Naive thymus-derived CD4-positive, alpha-beta T cell (primary cell): Measurements from ENCODE around the gene ADGRB3. TPM values are rescaled to one million over a fixed set of nuclear protein-coding genes. Genes with fewer than 3 reads are reported as not detected.

Source experiments
- ATAC-seq: fragments of 150-1000 bp; cut with Tn5 transposase; 2 replicates; pipeline ENCODE4 v1.10.0; 2021; ENCODE audit warnings: mild to moderate bottlenecking, moderate library complexity
- CTCF ChIA-PET: fragments of 350-600 bp; sonication (Branson Sonifier 250); formaldehyde crosslinking; loops from one replicate; lab custom pipeline; 2021; ENCODE audit warnings: antibody characterized with exemption; lab: Charles Lee
- POLR2A ChIA-PET: fragments of 350-600 bp; sonication (Branson Sonifier 250); formaldehyde crosslinking; loops from one replicate; lab custom pipeline; 2021; ENCODE audit warnings: antibody characterized with exemption, inconsistent platforms; lab: Charles Lee
- DNase-seq, 9 donors: peaks; one replicate each; pipeline versions ENCODE4 v3.0.0 to v3.0.0-alpha.2; 2020 to 2022; ENCODE audit warnings: mixed read lengths in 1 of 9
- H3K27ac ChIP-seq: one replicate; pipeline ENCODE4 v1.7.0; 2013; ENCODE audit warnings: mild to moderate bottlenecking, low read depth, low read length, moderate library complexity
- H3K27me3 ChIP-seq, 2 donors: one replicate each; pipeline ENCODE4 v1.7.0; 2013; ENCODE audit warnings: low read length in 2 of 2, mild to moderate bottlenecking in 2 of 2, moderate library complexity in 2 of 2; ENCODE audit not compliant: control insufficient read depth in 2 of 2, insufficient read depth in 2 of 2
- H3K36me3 ChIP-seq, 3 experiments: 1 replicate in 2 of 3; 2 replicates in 1 of 3; pipeline ENCODE4 v1.7.0; 2013; ENCODE audit warnings: low read length in 3 of 3, mild to moderate bottlenecking in 3 of 3, moderate library complexity in 1 of 3; ENCODE audit not compliant: insufficient read depth in 3 of 3, control insufficient read depth in 2 of 3
- H3K4me1 ChIP-seq, 2 donors: one replicate each; pipeline ENCODE4 v1.7.0; 2013; ENCODE audit warnings: low read length in 2 of 2, mild to moderate bottlenecking in 2 of 2, moderate library complexity in 1 of 2; ENCODE audit not compliant: control insufficient read depth in 2 of 2, insufficient read depth in 2 of 2
- H3K4me3 ChIP-seq: 2 replicates; pipeline ENCODE4 v1.7.0; 2013; ENCODE audit warnings: mild to moderate bottlenecking, low read length
- H3K9me3 ChIP-seq, 3 experiments: 1 replicate in 2 of 3; 2 replicates in 1 of 3; pipeline ENCODE4 v1.7.0; 2013; ENCODE audit warnings: low read length in 3 of 3; ENCODE audit not compliant: control insufficient read depth in 2 of 3
- H3K27ac Mint-ChIP-seq, 9 donors: one replicate each; pipeline ENCODE4 v1.8.0; 2020 to 2022; ENCODE audit warnings: mixed read lengths in 9 of 9, mild to moderate bottlenecking in 8 of 9, moderate library complexity in 5 of 9, inconsistent platforms in 2 of 9
- H3K27me3 Mint-ChIP-seq, 5 donors: one replicate each; pipeline ENCODE4 v1.8.0; 2021 to 2022; ENCODE audit warnings: mixed read lengths in 5 of 5, mild to moderate bottlenecking in 1 of 5
- H3K36me3 Mint-ChIP-seq, 5 donors: one replicate each; pipeline ENCODE4 v1.8.0; 2020 to 2022; ENCODE audit warnings: mixed read lengths in 5 of 5, mild to moderate bottlenecking in 3 of 5, inconsistent platforms in 1 of 5
- H3K4me1 Mint-ChIP-seq, 7 donors: one replicate each; pipeline ENCODE4 v1.8.0; 2020 to 2022; ENCODE audit warnings: mixed read lengths in 7 of 7, mild to moderate bottlenecking in 3 of 7, inconsistent platforms in 1 of 7
- H3K4me3 Mint-ChIP-seq, 10 donors: one replicate each; pipeline ENCODE4 v1.8.0; 2020 to 2022; ENCODE audit warnings: mild to moderate bottlenecking in 10 of 10, mixed read lengths in 10 of 10, moderate library complexity in 6 of 10, inconsistent platforms in 2 of 10
- H3K9me3 Mint-ChIP-seq, 11 donors: one replicate each; pipeline ENCODE4 v1.8.0; 2020 to 2022; ENCODE audit warnings: mixed read lengths in 11 of 11, mild to moderate bottlenecking in 4 of 11, inconsistent platforms in 1 of 11, moderate library complexity in 1 of 11
- intact Hi-C, 2 donors: fragments of 100-400 bp; cut with micrococcal nuclease; formaldehyde crosslinking; loops; one replicate each; pipeline ENCODE4 v1.15.1; 2023
- polyA plus RNA-seq, 2 donors: library from polyadenylated mRNA; unstranded; fragments of 300-500 nt; fragmentation: Illumina TruSeq; gene quantifications; one replicate each; pipeline ENCODE4 v1.2.3, GENCODE V29; 2021
- total RNA-seq, 6 experiments: library from RNA in 5 of 6; stranded (reverse) in 5 of 6; gene quantifications; 1 replicate in 5 of 6; 2 replicates in 1 of 6; pipeline ENCODE4 v1.2.3 and lab custom pipeline; 2021 to 2026

The ADGRB3 gene
- total and polyA plus RNA-seq, 7 experiments from 2014 or later, result not detected

GRCh38 chr6:69090132-69090531, 455.1 kb downstream of the ADGRB3 start:
- no peaks in the 10 kb centered on the region for H3K4me1 Mint-ChIP-seq
- Histone ChIP-seq H3K27ac (no peak overlapping the region), H3K36me3 (no peaks in the 10 kb centered on the region), H3K4me3 (no peak overlapping the region), H3K4me1 (no peaks in the 10 kb centered on the region), H3K9me3 (no peaks in the 10 kb centered on the region), H3K27me3 (no peaks in the 10 kb centered on the region)
- no peaks in the 10 kb centered on the region for H3K36me3 Mint-ChIP-seq
- H3K27me3 Mint-ChIP-seq, result no peaks in the 10 kb centered on the region
- ATAC-seq (no peak), DNase-seq (no peak)
- H3K9me3 Mint-ChIP-seq, result peaks cover 0 to 14% (median 0%) of the 10 kb centered on the region in 11 donors
- H3K27ac Mint-ChIP-seq, result no peak overlapping the region
- CTCF ChIA-PET, result no interaction called here
- POLR2A ChIA-PET, result no interaction called here
- H3K4me3 Mint-ChIP-seq, result no peak overlapping the region
- intact Hi-C loops, result no loop called here

DNA sequence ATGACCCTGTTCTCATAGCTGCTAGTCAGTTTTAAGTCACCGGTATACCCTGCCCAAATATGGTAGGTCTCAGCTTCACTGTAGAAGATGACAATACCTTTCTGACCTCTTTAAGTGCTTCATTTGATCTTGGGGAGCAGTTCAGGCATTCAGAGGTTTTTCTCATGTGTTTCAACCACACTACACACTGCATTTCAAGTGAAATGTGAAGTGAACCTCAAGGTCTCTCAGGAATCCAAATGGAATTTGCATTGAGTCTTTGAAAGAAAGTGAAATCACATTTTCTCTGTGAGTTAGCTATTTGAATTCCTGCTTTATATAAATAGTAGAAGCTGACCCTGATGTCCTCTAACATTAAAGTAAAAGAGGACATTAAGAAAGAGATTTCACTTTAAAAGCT, 461.6 kb downstream of the ADGRB3 start:
- ChIA-PET POLR2A (no interaction called here), CTCF (no interaction called here)
- H3K27ac Mint-ChIP-seq, result no peak overlapping the region
- Histone ChIP-seq H3K4me1 (no peaks in the 10 kb centered on the region), H3K9me3 (no peaks in the 10 kb centered on the region), H3K27ac (no peak overlapping the region), H3K4me3 (no peak overlapping the region), H3K36me3 (no peaks in the 10 kb centered on the region), H3K27me3 (no peaks in the 10 kb centered on the region)
- ATAC-seq (no peak), DNase-seq (no peak)
- intact Hi-C loops, result no loop called here
- H3K36me3 Mint-ChIP-seq, result no peaks in the 10 kb centered on the region
- peaks cover 0 to 10% (median 0%) of the 10 kb centered on the region in 11 donors for H3K9me3 Mint-ChIP-seq
- H3K4me3 Mint-ChIP-seq, result no peak overlapping the region
- H3K27me3 Mint-ChIP-seq, result no peaks in the 10 kb centered on the region
- no peaks in the 10 kb centered on the region for H3K4me1 Mint-ChIP-seq

GRCh38 chr6:69097948-69098347, 462.9 kb downstream of the ADGRB3 start:
- ChIA-PET CTCF (no interaction called here), POLR2A (no interaction called here)
- DNase-seq, result no peak
- no peaks in the 10 kb centered on the region for H3K4me1 Mint-ChIP-seq
- peaks cover 0 to 9% (median 0%) of the 10 kb centered on the region in 11 donors for H3K9me3 Mint-ChIP-seq
- Histone ChIP-seq H3K36me3 (no peaks in the 10 kb centered on the region), H3K9me3 (no peaks in the 10 kb centered on the region), H3K27me3 (no peaks in the 10 kb centered on the region), H3K4me3 (no peak overlapping the region), H3K27ac (no peak overlapping the region), H3K4me1 (no peaks in the 10 kb centered on the region)
- H3K36me3 Mint-ChIP-seq, result no peaks in the 10 kb centered on the region
- H3K27ac Mint-ChIP-seq, result no peak overlapping the region
- no peaks in the 10 kb centered on the region for H3K27me3 Mint-ChIP-seq
- no peak overlapping the region for H3K4me3 Mint-ChIP-seq
- intact Hi-C loops, result no loop called here
- no peak for ATAC-seq

- no peaks in the 10 kb centered on the region for H3K36me3 Mint-ChIP-seq
- H3K27me3 Mint-ChIP-seq, result no peaks in the 10 kb centered on the region
- ChIA-PET POLR2A (no interaction called here), CTCF (no interaction called here)
- no peak for ATAC-seq
- H3K4me3 Mint-ChIP-seq, result no peak overlapping the region
- no peak overlapping the region for H3K27ac Mint-ChIP-seq
- H3K9me3 Mint-ChIP-seq, result peaks cover 0 to 3% (median 0%) of the 10 kb centered on the region in 11 donors
- H3K4me1 Mint-ChIP-seq, result no peaks in the 10 kb centered on the region
- H3K27ac ChIP-seq, result no peak overlapping the region
- no peak overlapping the region for H3K4me3 ChIP-seq
- H3K36me3 ChIP-seq, result no peaks in the 10 kb centered on the region
- H3K27me3 ChIP-seq, result no peaks in the 10 kb centered on the region
- no peaks in the 10 kb centered on the region for H3K4me1 ChIP-seq
- DNase-seq, result no peak
- H3K9me3 ChIP-seq, result no peaks in the 10 kb centered on the region
- intact Hi-C loops, result no loop called here
These were observed 463.8 kb downstream of the ADGRB3 start for GRCh38 chr6:69098910-69099309.

DNA sequence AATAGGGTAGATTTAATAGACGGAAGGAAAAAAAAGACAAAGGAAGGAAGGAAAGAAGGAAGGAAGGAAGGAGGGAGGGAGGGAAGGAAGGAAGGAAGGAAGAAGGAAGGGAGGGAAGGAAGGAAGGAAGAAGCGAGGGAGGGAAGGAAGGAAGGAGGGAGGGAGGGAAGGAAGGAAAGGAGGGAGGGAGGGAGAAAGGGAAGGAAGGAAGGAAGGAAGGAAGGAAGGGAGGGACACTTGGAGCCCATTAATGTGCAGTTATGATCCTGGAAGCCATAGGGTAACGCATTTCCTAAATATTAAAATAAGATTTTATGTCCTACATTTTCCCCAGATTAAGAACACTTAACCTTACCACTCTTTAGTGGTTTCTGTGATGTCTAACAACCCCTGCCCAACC, 465.7 kb downstream of the ADGRB3 start:
- intact Hi-C loops, result no loop called here
- Mint-ChIP-seq H3K27me3 (no peaks in the 10 kb centered on the region), H3K27ac (no peak overlapping the region), H3K36me3 (no peaks in the 10 kb centered on the region), H3K4me1 (no peaks in the 10 kb centered on the region), H3K9me3 (peaks cover 0 to 7% (median 0%) of the 10 kb centered on the region in 11 donors), H3K4me3 (no peak overlapping the region)
- H3K4me1 ChIP-seq, result no peaks in the 10 kb centered on the region
- DNase-seq (no peak), ATAC-seq (no peak)
- no peaks in the 10 kb centered on the region for H3K36me3 ChIP-seq
- no peaks in the 10 kb centered on the region for H3K27me3 ChIP-seq
- no peaks in the 10 kb centered on the region for H3K9me3 ChIP-seq
- ChIA-PET POLR2A (no interaction called here), CTCF (no interaction called here)
- no peak overlapping the region for H3K4me3 ChIP-seq
- H3K27ac ChIP-seq, result no peak overlapping the region

DNA sequence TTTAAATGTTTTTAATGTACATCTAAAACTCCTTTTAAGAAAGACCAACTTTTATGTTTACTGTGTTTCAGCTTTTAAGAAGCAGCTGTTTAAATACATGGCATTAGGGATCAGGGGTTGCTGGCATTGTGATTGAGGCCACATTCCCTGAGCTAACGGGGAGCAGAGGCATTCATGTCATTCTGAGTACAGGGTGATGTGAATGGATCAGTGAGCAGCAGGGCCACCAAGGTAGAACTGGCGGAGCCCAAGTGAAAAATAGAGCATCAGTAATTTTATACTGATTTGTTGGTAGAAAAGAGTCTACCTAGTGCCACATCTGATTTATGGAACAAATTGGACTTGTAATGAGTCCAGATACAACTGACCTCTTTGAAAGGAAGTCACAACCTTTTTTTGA, 467.3 kb downstream of the ADGRB3 start:
- CTCF ChIA-PET, result no interaction called here
- intact Hi-C loops, result no loop called here
- Mint-ChIP-seq H3K27ac (no peak overlapping the region), H3K36me3 (no peaks in the 10 kb centered on the region), H3K9me3 (peaks cover 0 to 7% (median 0%) of the 10 kb centered on the region in 11 donors), H3K4me1 (no peaks in the 10 kb centered on the region), H3K4me3 (no peak overlapping the region), H3K27me3 (no peaks in the 10 kb centered on the region)
- no peaks in the 10 kb centered on the region for H3K27me3 ChIP-seq
- H3K4me1 ChIP-seq, result no peaks in the 10 kb centered on the region
- no peak overlapping the region for H3K27ac ChIP-seq
- POLR2A ChIA-PET, result no interaction called here
- DNase-seq (no peak), ATAC-seq (no peak)
- no peaks in the 10 kb centered on the region for H3K9me3 ChIP-seq
- no peak overlapping the region for H3K4me3 ChIP-seq
- no peaks in the 10 kb centered on the region for H3K36me3 ChIP-seq

DNA sequence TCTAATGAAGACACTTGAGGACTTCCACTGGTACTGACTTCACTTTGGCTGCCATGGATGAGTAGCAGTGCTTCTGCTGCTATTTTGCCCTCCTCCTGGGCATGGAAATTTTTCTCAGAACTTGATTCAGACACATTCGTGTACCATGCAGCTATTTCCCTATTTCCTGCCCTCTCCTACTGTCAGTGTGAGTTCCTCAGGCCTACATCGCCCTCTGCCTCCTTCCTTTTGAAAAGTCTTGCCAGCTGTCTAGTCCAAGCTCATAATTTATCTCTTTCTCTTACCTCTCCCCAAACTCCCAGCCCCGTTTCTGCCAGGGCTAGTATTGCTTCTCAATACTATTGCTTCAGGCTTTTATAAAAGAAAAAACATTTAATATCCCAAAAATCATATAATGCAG, 470.2 kb downstream of the ADGRB3 start:
- H3K36me3 ChIP-seq, result no peaks in the 10 kb centered on the region
- H3K4me1 ChIP-seq, result no peaks in the 10 kb centered on the region
- Mint-ChIP-seq H3K4me1 (no peaks in the 10 kb centered on the region), H3K36me3 (no peaks in the 10 kb centered on the region), H3K27me3 (no peaks in the 10 kb centered on the region), H3K9me3 (peaks cover 0 to 8% (median 3%) of the 10 kb centered on the region in 11 donors), H3K4me3 (no peak overlapping the region), H3K27ac (peak overlapping the region in 1 of 9 donors; percentile 21)
- ATAC-seq (no peak), DNase-seq (no peak)
- no peak overlapping the region for H3K27ac ChIP-seq
- no peaks in the 10 kb centered on the region for H3K9me3 ChIP-seq
- no peaks in the 10 kb centered on the region for H3K27me3 ChIP-seq
- H3K4me3 ChIP-seq, result no peak overlapping the region
- ChIA-PET POLR2A (no interaction called here), CTCF (no interaction called here)
- intact Hi-C loops, result no loop called here
